Suprapubic skin (tissue), 4 donors: ENCODE results near the gene FARS2.

Experiments used
- CTCF ChIP-seq, 2 donors: fragments of 200-600 bp in 1 of 2; fragments of 450-650 bp in 1 of 2; sonication (generic) in 1 of 2; IDR thresholded peaks; one replicate each; pipeline ENCODE4 v1.5.1; 2016 to 2019; ENCODE audit warnings: antibody characterized with exemption in 2 of 2, mild to moderate bottlenecking in 1 of 2, moderate library complexity in 1 of 2
- EP300 ChIP-seq: sonication (generic); formaldehyde crosslinking; IDR thresholded peaks from one replicate; pipeline ENCODE4 v1.6.1; 2017; ENCODE audit warnings: antibody characterized with exemption
- POLR2AphosphoS5 ChIP-seq, 3 donors: sonication (generic); formaldehyde crosslinking; IDR thresholded peaks; one replicate each; pipeline ENCODE4 v1.6.1; 2017; ENCODE audit warnings: antibody characterized with exemption in 3 of 3

- TF ChIP-seq CTCF (IDR thresholded peaks at IDR 0.05) (no peak), POLR2AphosphoS5 (IDR thresholded peaks at IDR 0.05) (no peak), EP300 (no peak)
Measured at GRCh38 chr6:5338177-5338960, 77.1 kb downstream of the FARS2 start.
